Type B pancreatic cell (in vitro differentiated cells): ENCODE data around the gene SLC49A4. TPM values are rescaled to one million over a fixed set of nuclear protein-coding genes. Genes with fewer than 3 reads are reported as not detected.

Source experiments
- DNase-seq: peaks from one replicate; pipeline ENCODE4 v3.0.0; 2021; ENCODE audit warnings: mixed read lengths; ENCODE audit not compliant: unreplicated experiment; ENCODE audit errors: extremely low spot score
- H3K27ac Mint-ChIP-seq: 2 replicates; pipeline ENCODE4 v1.8.0; 2021; ENCODE audit warnings: mild to moderate bottlenecking, mixed read lengths
- H3K27me3 Mint-ChIP-seq: 2 replicates; pipeline ENCODE4 v1.8.0; 2021; ENCODE audit warnings: mixed read lengths
- H3K36me3 Mint-ChIP-seq: 2 replicates; pipeline ENCODE4 v1.8.0; 2021; ENCODE audit warnings: mixed read lengths
- H3K4me1 Mint-ChIP-seq: one replicate; pipeline ENCODE4 v1.8.0; 2021; ENCODE audit warnings: mixed read lengths; ENCODE audit not compliant: unreplicated experiment
- H3K4me3 Mint-ChIP-seq: 2 replicates; pipeline ENCODE4 v1.8.0; 2021; ENCODE audit warnings: mild to moderate bottlenecking, mixed read lengths
- H3K9me3 Mint-ChIP-seq: 2 replicates; pipeline ENCODE4 v1.8.0; 2021; ENCODE audit warnings: mixed read lengths
- total RNA-seq: library from RNA; stranded (reverse); gene quantifications from 2 replicates; pipeline ENCODE4 v1.2.1, GENCODE V29; 2021; ENCODE audit warnings: low replicate concordance
- TF ChIP-seq, protein P1 (sequence below): fragments of 200-600 bp; sonication (generic); conservative IDR thresholded peaks from 2 replicates; pipeline ENCODE4 v1.5.0; 2021; ENCODE audit warnings: antibody characterized with exemption, mild to moderate bottlenecking

The SLC49A4 gene
- total RNA-seq, 1 donor from 2014 or later: 19.4 TPM

DNA sequence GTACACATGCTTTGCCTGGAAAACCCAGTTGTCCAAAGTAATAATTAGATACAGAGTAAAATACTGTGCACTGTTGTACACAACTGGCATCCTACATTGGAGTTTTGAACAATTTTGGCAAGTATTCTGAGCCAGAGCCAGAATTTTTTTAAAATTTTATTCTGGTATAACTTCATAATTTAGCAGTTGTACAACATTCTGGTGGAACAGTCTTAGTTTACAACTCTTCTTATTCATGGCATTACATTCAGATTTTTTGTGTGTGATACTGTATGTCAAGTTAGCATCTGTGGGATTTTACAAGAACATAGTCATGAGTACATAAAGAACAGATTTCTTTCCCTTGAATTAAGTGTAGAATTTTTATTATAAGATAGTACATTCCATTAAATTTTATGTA lies 67.5 kb downstream of the SLC49A4 start:
- Mint-ChIP-seq H3K4me1 (no peaks in the 10 kb centered on the region), H3K4me3 (no peak overlapping the region), H3K36me3 (peaks cover 19% of the 10 kb centered on the region), H3K9me3 (no peaks in the 10 kb centered on the region), H3K27ac (no peak overlapping the region), H3K27me3 (no peaks in the 10 kb centered on the region)
- no peak for DNase-seq
- TF ChIP-seq, protein P1, sequence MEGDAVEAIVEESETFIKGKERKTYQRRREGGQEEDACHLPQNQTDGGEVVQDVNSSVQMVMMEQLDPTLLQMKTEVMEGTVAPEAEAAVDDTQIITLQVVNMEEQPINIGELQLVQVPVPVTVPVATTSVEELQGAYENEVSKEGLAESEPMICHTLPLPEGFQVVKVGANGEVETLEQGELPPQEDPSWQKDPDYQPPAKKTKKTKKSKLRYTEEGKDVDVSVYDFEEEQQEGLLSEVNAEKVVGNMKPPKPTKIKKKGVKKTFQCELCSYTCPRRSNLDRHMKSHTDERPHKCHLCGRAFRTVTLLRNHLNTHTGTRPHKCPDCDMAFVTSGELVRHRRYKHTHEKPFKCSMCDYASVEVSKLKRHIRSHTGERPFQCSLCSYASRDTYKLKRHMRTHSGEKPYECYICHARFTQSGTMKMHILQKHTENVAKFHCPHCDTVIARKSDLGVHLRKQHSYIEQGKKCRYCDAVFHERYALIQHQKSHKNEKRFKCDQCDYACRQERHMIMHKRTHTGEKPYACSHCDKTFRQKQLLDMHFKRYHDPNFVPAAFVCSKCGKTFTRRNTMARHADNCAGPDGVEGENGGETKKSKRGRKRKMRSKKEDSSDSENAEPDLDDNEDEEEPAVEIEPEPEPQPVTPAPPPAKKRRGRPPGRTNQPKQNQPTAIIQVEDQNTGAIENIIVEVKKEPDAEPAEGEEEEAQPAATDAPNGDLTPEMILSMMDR: no peak

GRCh38 chr3:122864498-122864897 lies 69.6 kb downstream of the SLC49A4 start:
- H3K27ac Mint-ChIP-seq: no peak overlapping the region
- no peaks in the 10 kb centered on the region for H3K4me1 Mint-ChIP-seq
- H3K27me3 Mint-ChIP-seq: no peaks in the 10 kb centered on the region
- peaks cover 12% of the 10 kb centered on the region for H3K36me3 Mint-ChIP-seq
- TF ChIP-seq, protein P1: no peak
- no peak overlapping the region for H3K4me3 Mint-ChIP-seq
- DNase-seq: no peak
- H3K9me3 Mint-ChIP-seq: no peaks in the 10 kb centered on the region

GRCh38 chr3:122868322-122868721 lies 73.5 kb downstream of the SLC49A4 start:
- no peak overlapping the region for H3K27ac Mint-ChIP-seq
- no peak overlapping the region for H3K4me3 Mint-ChIP-seq
- TF ChIP-seq, protein P1: no peak
- DNase-seq: no peak
- no peaks in the 10 kb centered on the region for H3K9me3 Mint-ChIP-seq
- peaks cover 12% of the 10 kb centered on the region for H3K36me3 Mint-ChIP-seq
- H3K27me3 Mint-ChIP-seq: no peaks in the 10 kb centered on the region
- no peaks in the 10 kb centered on the region for H3K4me1 Mint-ChIP-seq

DNA sequence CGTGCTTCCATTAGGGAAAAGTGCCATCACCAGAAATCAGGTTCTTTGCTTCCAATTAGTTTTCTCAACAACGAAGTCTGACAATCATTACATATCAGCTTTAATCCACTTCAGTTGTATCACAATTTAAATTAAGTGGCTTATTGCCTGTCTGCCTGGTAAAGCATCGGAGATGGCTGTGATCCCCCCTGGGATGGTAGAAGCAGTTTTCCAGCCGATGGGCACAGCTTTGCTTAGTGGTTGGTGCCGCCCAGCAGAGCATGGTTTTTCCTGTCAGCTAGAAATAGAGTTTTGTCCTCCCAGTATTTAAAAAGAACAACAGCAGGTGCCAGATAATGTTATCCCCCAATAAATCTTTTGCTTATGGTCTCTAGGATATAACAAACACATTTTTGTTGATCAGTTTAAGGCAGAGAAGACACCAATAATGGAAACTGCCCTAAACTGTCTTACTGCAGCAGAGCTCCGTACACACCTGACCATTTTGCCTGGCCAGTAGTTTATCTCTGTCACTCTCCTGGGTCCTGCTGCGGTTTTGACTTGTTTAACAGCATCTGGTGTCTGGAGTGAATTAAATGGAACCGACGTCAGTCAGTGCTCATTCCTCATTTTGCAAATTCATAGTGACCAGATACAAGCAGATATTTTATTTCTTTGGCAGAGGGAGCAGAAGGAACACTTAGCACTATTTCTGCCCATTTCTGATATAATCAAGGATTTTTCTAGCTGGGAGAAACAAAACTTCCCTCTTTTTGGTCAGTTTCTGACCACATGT lies 79.1 kb downstream of the SLC49A4 start:
- Mint-ChIP-seq H3K27ac (no peak overlapping the region), H3K4me1 (peaks cover 9% of the 10 kb centered on the region)
- DNase-seq: no peak

DNA sequence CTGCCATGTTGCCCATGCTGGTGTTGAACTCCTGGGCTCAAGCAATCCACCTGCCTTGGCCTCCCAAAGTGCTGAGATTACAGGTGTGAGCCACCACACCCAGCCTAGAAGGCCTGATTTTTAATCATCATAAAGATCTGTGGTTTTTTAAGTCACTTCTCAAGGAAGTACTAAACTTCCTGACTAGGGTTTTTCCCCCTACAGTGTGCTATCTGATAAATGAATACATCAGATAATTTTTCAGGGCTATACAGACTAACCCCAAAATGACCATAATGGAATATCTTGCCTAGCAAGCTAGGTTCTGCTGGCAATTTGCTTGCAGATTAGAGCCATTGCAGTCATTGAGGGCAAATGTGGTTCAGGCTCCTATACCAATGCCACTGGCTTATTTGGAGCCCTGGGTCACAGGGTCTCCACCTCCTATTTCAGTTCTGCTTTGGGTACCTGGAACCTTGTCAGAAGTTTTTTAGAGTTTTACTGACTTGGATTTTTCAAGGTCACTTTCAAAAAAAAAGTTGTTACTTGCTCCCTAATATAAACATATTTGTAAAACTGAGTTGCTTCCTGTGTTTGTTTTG lies 80.8 kb downstream of the SLC49A4 start:
- no peak for DNase-seq
- no peaks in the 10 kb centered on the region for H3K27me3 Mint-ChIP-seq
- no peaks in the 10 kb centered on the region for H3K9me3 Mint-ChIP-seq
- TF ChIP-seq, protein P1: no peak
- no peak overlapping the region for H3K27ac Mint-ChIP-seq
- no peak overlapping the region for H3K4me3 Mint-ChIP-seq
- peaks cover 13% of the 10 kb centered on the region for H3K36me3 Mint-ChIP-seq
- peaks cover 9% of the 10 kb centered on the region for H3K4me1 Mint-ChIP-seq

More for the DNA sequence above, 79.1 kb downstream of the SLC49A4 start:
- Mint-ChIP-seq H3K9me3 (no peaks in the 10 kb centered on the region), H3K27me3 (no peaks in the 10 kb centered on the region), H3K4me3 (no peak overlapping the region), H3K36me3 (peaks cover 8% of the 10 kb centered on the region)
- TF ChIP-seq, protein P1: no peak
